C4-2B (cell line): ENCODE data around the gene RGS17.

ENCODE experiments used
- ZFX ChIP-seq: fragments of 450-650 bp; IDR thresholded peaks from 2 replicates; pipeline ENCODE4 v1.6.1; 2017
- TF ChIP-seq, protein P1 (sequence below): fragments of 450-650 bp; conservative IDR thresholded peaks from 2 replicates; pipeline ENCODE4 v1.5.1; 2017; ENCODE audit warnings: mild to moderate bottlenecking

DNA sequence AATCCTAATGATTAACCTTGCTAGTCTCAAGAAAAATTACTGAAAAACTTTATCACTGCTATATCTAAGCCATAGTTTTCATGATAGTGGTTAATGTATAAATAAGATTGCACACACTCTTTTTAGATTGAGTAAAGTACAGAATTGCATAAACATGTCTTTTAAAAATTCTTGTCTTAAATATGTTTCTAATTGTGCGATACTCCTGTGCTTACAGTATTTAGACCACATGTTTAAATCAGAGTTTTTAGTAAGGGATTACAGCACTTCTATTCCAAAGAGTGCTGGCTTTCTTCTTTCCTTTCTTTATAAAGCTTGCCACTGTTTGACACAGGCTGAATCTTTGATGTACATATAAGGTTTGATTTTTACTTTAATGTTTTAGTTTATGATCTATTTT, 36.8 kb upstream of the RGS17 start:
- TF ChIP-seq, protein P1, sequence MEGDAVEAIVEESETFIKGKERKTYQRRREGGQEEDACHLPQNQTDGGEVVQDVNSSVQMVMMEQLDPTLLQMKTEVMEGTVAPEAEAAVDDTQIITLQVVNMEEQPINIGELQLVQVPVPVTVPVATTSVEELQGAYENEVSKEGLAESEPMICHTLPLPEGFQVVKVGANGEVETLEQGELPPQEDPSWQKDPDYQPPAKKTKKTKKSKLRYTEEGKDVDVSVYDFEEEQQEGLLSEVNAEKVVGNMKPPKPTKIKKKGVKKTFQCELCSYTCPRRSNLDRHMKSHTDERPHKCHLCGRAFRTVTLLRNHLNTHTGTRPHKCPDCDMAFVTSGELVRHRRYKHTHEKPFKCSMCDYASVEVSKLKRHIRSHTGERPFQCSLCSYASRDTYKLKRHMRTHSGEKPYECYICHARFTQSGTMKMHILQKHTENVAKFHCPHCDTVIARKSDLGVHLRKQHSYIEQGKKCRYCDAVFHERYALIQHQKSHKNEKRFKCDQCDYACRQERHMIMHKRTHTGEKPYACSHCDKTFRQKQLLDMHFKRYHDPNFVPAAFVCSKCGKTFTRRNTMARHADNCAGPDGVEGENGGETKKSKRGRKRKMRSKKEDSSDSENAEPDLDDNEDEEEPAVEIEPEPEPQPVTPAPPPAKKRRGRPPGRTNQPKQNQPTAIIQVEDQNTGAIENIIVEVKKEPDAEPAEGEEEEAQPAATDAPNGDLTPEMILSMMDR: no peak
- no peak for TF ChIP-seq ZFX
